HG03103 (cell line): Measurements from ENCODE around the gene AFTPH.
"Not testable (repeated sequence)": the region's sequence is repeated elsewhere in the genome, so short reads cannot be mapped to it uniquely, and the experiment has no call there.

Source experiments
- ATAC-seq: cut with Tn5 transposase; IDR thresholded peaks from one replicate; pipeline ENCODE4 v1.9.1; 2021; ENCODE audit warnings: low read depth; ENCODE audit not compliant: unreplicated experiment

AFTPH gene

GRCh38 chr2:64492821-64493220, 31.3 kb upstream of the AFTPH start:
- ATAC-seq: no peak

- no peak for ATAC-seq
Measured at GRCh38 chr2:64493788-64494187, 30.3 kb upstream of the AFTPH start.

- ATAC-seq: no peak
Measured at GRCh38 chr2:64498438-64498837, 25.7 kb upstream of the AFTPH start.

- ATAC-seq: no peak
Measured at GRCh38 chr2:64500549-64500948, 23.6 kb upstream of the AFTPH start.

- ATAC-seq: no peak
Measured at GRCh38 chr2:64501946-64502345, 22.2 kb upstream of the AFTPH start.

- ATAC-seq: no peak
Measured at GRCh38 chr2:64502860-64503259, 21.3 kb upstream of the AFTPH start.

GRCh38 chr2:64504774-64505720, 19.1 kb upstream of the AFTPH start:
- ATAC-seq: no peak

- ATAC-seq: no peak
Measured at GRCh38 chr2:64506686-64507085, 17.4 kb upstream of the AFTPH start.

- no peak for ATAC-seq
Measured at GRCh38 chr2:64514008-64514407, 10.1 kb upstream of the AFTPH start.

GRCh38 chr2:64515086-64515485, 9.0 kb upstream of the AFTPH start:
- ATAC-seq: no peak

- no peak for ATAC-seq
Measured at GRCh38 chr2:64516651-64517510, 7.2 kb upstream of the AFTPH start.

- no peak for ATAC-seq
Measured at GRCh38 chr2:64517511-64517884, 6.6 kb upstream of the AFTPH start.

- no peak for ATAC-seq
Measured at GRCh38 chr2:64522843-64523428, 1.2 kb upstream of the AFTPH start.

- ATAC-seq: peak; percentile 5
Measured at GRCh38 chr2:64524604-64525316, 632 bp downstream of the AFTPH start.

- ATAC-seq: peak; percentile 14
Measured at GRCh38 chr2:64525317-64525613, 1.1 kb downstream of the AFTPH start.

GRCh38 chr2:64526034-64526433, 1.9 kb downstream of the AFTPH start:
- no peak for ATAC-seq

- not testable (repeated sequence) for ATAC-seq
Measured at GRCh38 chr2:64530946-64531345, 6.8 kb downstream of the AFTPH start.

- ATAC-seq: no peak
Measured at GRCh38 chr2:64532030-64532429, 7.9 kb downstream of the AFTPH start.

GRCh38 chr2:64533882-64534281, 9.8 kb downstream of the AFTPH start:
- ATAC-seq: no peak

GRCh38 chr2:64534363-64534762, 10.2 kb downstream of the AFTPH start:
- ATAC-seq: no peak

- no peak for ATAC-seq
Measured at GRCh38 chr2:64535024-64535423, 10.9 kb downstream of the AFTPH start.
